Nephron progenitor cell (in vitro differentiated cells): ENCODE measurements around the gene DRC1.

Experiments
- DNase-seq: peaks from one replicate; pipeline ENCODE4 v3.0.0; 2021
- H3K27ac Mint-ChIP-seq: 2 replicates; pipeline ENCODE4 v1.8.0; 2021; ENCODE audit warnings: mild to moderate bottlenecking, moderate library complexity, mixed read lengths
- H3K27me3 Mint-ChIP-seq: 2 replicates; pipeline ENCODE4 v1.8.0; 2021; ENCODE audit warnings: mild to moderate bottlenecking, low read depth, mixed read lengths; ENCODE audit not compliant: poor library complexity
- H3K36me3 Mint-ChIP-seq: 2 replicates; pipeline ENCODE4 v1.8.0; 2021; ENCODE audit warnings: low read depth, mixed read lengths
- H3K4me1 Mint-ChIP-seq: 2 replicates; pipeline ENCODE4 v1.8.0; 2021; ENCODE audit warnings: mixed read lengths
- H3K4me3 Mint-ChIP-seq: 2 replicates; pipeline ENCODE4 v1.8.0; 2021; ENCODE audit warnings: mild to moderate bottlenecking, moderate library complexity, mixed read lengths
- H3K9me3 Mint-ChIP-seq: 2 replicates; pipeline ENCODE4 v1.8.0; 2021; ENCODE audit warnings: mild to moderate bottlenecking, moderate library complexity, mixed read lengths
- CTCF ChIP-seq: fragments of 200-600 bp; sonication (generic); IDR thresholded peaks from 2 replicates; pipeline ENCODE4 v1.5.0; 2021; ENCODE audit warnings: antibody characterized with exemption

The DRC1 gene

GRCh38 chr2:26376799-26377198, 24.9 kb upstream of the DRC1 start:
- no peak overlapping the region for H3K27ac Mint-ChIP-seq
- peaks cover 12% of the 10 kb centered on the region for H3K9me3 Mint-ChIP-seq
- no peak for DNase-seq
- peaks cover 67% of the 10 kb centered on the region for H3K36me3 Mint-ChIP-seq
- peaks cover 5% of the 10 kb centered on the region for H3K4me1 Mint-ChIP-seq
- H3K4me3 Mint-ChIP-seq = no peak overlapping the region
- TF ChIP-seq CTCF = no peak
- H3K27me3 Mint-ChIP-seq = peaks cover 4% of the 10 kb centered on the region

GRCh38 chr2:26380281-26380680, 21.4 kb upstream of the DRC1 start:
- no peak for TF ChIP-seq CTCF
- Mint-ChIP-seq H3K27me3 (peaks cover 4% of the 10 kb centered on the region), H3K27ac (no peak overlapping the region), H3K9me3 (no peaks in the 10 kb centered on the region), H3K4me1 (no peaks in the 10 kb centered on the region), H3K36me3 (peaks cover 60% of the 10 kb centered on the region), H3K4me3 (no peak overlapping the region)
- DNase-seq = no peak

GRCh38 chr2:26382564-26382963, 19.2 kb upstream of the DRC1 start:
- no peaks in the 10 kb centered on the region for H3K9me3 Mint-ChIP-seq
- TF ChIP-seq CTCF = no peak
- H3K4me1 Mint-ChIP-seq = no peaks in the 10 kb centered on the region
- H3K4me3 Mint-ChIP-seq = no peak overlapping the region
- DNase-seq = no peak
- H3K27ac Mint-ChIP-seq = peak overlapping the region; percentile 36
- peaks cover 51% of the 10 kb centered on the region for H3K36me3 Mint-ChIP-seq
- H3K27me3 Mint-ChIP-seq = peaks cover 4% of the 10 kb centered on the region

- H3K27ac Mint-ChIP-seq = no peak overlapping the region
- no peak for TF ChIP-seq CTCF
- H3K36me3 Mint-ChIP-seq = peaks cover 43% of the 10 kb centered on the region
- no peaks in the 10 kb centered on the region for H3K4me1 Mint-ChIP-seq
- no peaks in the 10 kb centered on the region for H3K9me3 Mint-ChIP-seq
- no peaks in the 10 kb centered on the region for H3K27me3 Mint-ChIP-seq
- DNase-seq = no peak
- no peak overlapping the region for H3K4me3 Mint-ChIP-seq
Measured at GRCh38 chr2:26384183-26384582, 17.5 kb upstream of the DRC1 start.

GRCh38 chr2:26384597-26384996, 17.1 kb upstream of the DRC1 start:
- H3K4me3 Mint-ChIP-seq = no peak overlapping the region
- peaks cover 43% of the 10 kb centered on the region for H3K36me3 Mint-ChIP-seq

More at GRCh38 chr2:26384597-26384996, 17.1 kb upstream of the DRC1 start:
- H3K27ac Mint-ChIP-seq = no peak overlapping the region
- DNase-seq = no peak
- no peak for TF ChIP-seq CTCF
- no peaks in the 10 kb centered on the region for H3K27me3 Mint-ChIP-seq
- no peaks in the 10 kb centered on the region for H3K9me3 Mint-ChIP-seq
- no peaks in the 10 kb centered on the region for H3K4me1 Mint-ChIP-seq
